HepG2 (cell line): ENCODE measurements around the gene TRIM28. TPM values are rescaled to one million over a fixed set of nuclear protein-coding genes. Genes with fewer than 3 reads are reported as not detected.
A peak's percentile ranks its signal among the peaks of the same experiment; 100 is the strongest.

ENCODE experiments used
- AKAP8 ChIP-seq: sonication (generic); formaldehyde crosslinking; IDR thresholded peaks from 2 replicates; pipeline ENCODE4 v1.5.1; 2020; ENCODE audit warnings: mild to moderate bottlenecking, missing genetic modification reagents
- ATF5 ChIP-seq: sonication (generic); formaldehyde crosslinking; IDR thresholded peaks from 2 replicates; pipeline ENCODE4 v1.4.0; 2020; ENCODE audit warnings: mild to moderate bottlenecking, low read depth, missing genetic modification reagents
- ATM ChIP-seq: fragments of 450-650 bp; IDR thresholded peaks from 2 replicates; pipeline ENCODE4 v1.7.1; 2017; ENCODE audit warnings: mild to moderate bottlenecking, borderline replicate concordance
- CENPX ChIP-seq: sonication (generic); formaldehyde crosslinking; IDR thresholded peaks from 2 replicates; pipeline ENCODE4 v1.9.0; 2021; ENCODE audit warnings: mild to moderate bottlenecking, missing genetic modification reagents, moderate library complexity
- CREB3 ChIP-seq: sonication (generic); formaldehyde crosslinking; IDR thresholded peaks from 2 replicates; pipeline ENCODE4 v1.5.0; 2020; ENCODE audit warnings: missing genetic modification reagents
- EEA1 ChIP-seq: sonication (generic); formaldehyde crosslinking; IDR thresholded peaks from 2 replicates; pipeline ENCODE4 v1.5.1; 2020; ENCODE audit warnings: mild to moderate bottlenecking, missing genetic modification reagents, borderline replicate concordance
- HBP1 ChIP-seq: IDR thresholded peaks from 2 replicates; pipeline ENCODE4 v1.6.1; 2016; ENCODE audit warnings: low read depth, control low read depth
- HDAC6 ChIP-seq: fragments of 200-600 bp; sonication (generic); IDR thresholded peaks from 2 replicates; pipeline ENCODE4 v1.7.0; 2017; ENCODE audit warnings: mild to moderate bottlenecking, antibody characterized with exemption, low read length, low read depth
- MBNL3 ChIP-seq: fragments of 250-450 bp; sonication (Bioruptor Pico); conservative IDR thresholded peaks from 2 replicates; pipeline ENCODE4 v1.8.0; 2022; ENCODE audit warnings: mild to moderate bottlenecking, inconsistent platforms
- MTERF4 ChIP-seq: sonication (generic); formaldehyde crosslinking; IDR thresholded peaks from 2 replicates; pipeline ENCODE4 v1.8.0; 2023; ENCODE audit warnings: mild to moderate bottlenecking, missing genetic modification reagents
- MTF1 ChIP-seq: sonication (generic); formaldehyde crosslinking; IDR thresholded peaks from 2 replicates; pipeline ENCODE4 v1.5.0; 2020; ENCODE audit warnings: missing genetic modification reagents
- NFIC ChIP-seq: IDR thresholded peaks from 2 replicates; pipeline ENCODE4 v1.6.1; 2012; ENCODE audit warnings: mild to moderate bottlenecking, low read length, inconsistent platforms
- POLR2A ChIP-seq, 2 experiments: IDR thresholded peaks; 2 replicates each; pipeline ENCODE4 v1.6.1; 2011; ENCODE audit warnings: low read depth in 2 of 2, low read length in 2 of 2, mild to moderate bottlenecking in 1 of 2, moderate library complexity in 1 of 2; ENCODE audit not compliant: insufficient read depth in 1 of 2
- SNAPC2 ChIP-seq: sonication (generic); formaldehyde crosslinking; IDR thresholded peaks from 2 replicates; pipeline ENCODE4 v1.8.1; 2022; ENCODE audit warnings: mild to moderate bottlenecking, missing genetic modification reagents
- SP1 ChIP-seq, 2 experiments: fragments of 450-650 bp in 1 of 2; sonication (generic) in 1 of 2; formaldehyde crosslinking in 1 of 2; IDR thresholded peaks; 2 replicates each; pipeline versions ENCODE4 v1.4.0 to v1.6.1; 2016 to 2020; ENCODE audit warnings: missing genetic modification reagents in 1 of 2
- ZBTB10 ChIP-seq: sonication (generic); formaldehyde crosslinking; IDR thresholded peaks from 2 replicates; pipeline ENCODE4 v1.4.0; 2020; ENCODE audit warnings: missing genetic modification reagents, borderline replicate concordance
- ZHX1 ChIP-seq: sonication (generic); formaldehyde crosslinking; IDR thresholded peaks from 2 replicates; pipeline ENCODE4 v1.8.1; 2022; ENCODE audit warnings: low read depth, mild to moderate bottlenecking, missing genetic modification reagents
- ZIK1 ChIP-seq: sonication (generic); formaldehyde crosslinking; IDR thresholded peaks from 2 replicates; pipeline ENCODE4 v1.5.0; 2020; ENCODE audit warnings: mild to moderate bottlenecking, low read depth, missing genetic modification reagents, borderline replicate concordance
- ZNF432 ChIP-seq: sonication (generic); formaldehyde crosslinking; IDR thresholded peaks from 2 replicates; pipeline ENCODE4 v1.5.0; 2020; ENCODE audit warnings: missing genetic modification reagents, mild to moderate bottlenecking, borderline replicate concordance
- ZNF660 ChIP-seq: sonication (generic); formaldehyde crosslinking; IDR thresholded peaks from 2 replicates; pipeline ENCODE4 v1.5.1; 2020; ENCODE audit warnings: mild to moderate bottlenecking, low read depth, missing genetic modification reagents, borderline replicate concordance
- polyA plus RNA-seq, 8 experiments: library from polyadenylated mRNA; depleted of rRNA in 3 of 8; stranded (reverse) in 7 of 8; unstranded in 1 of 8; fragments of >200 nt; fragmentation: Illumina TruSeq in 4 of 8; extraction: Trizol in 4 of 8; gene quantifications; 2 replicates each; pipeline versions ENCODE4 v1.2.1 to v1.2.3, GENCODE V29; 2011 to 2016; ENCODE audit warnings: low read depth in 4 of 8, missing spikeins in 1 of 8, mixed read lengths in 1 of 8; ENCODE audit not compliant: insufficient read depth in 1 of 8
- total RNA-seq, 5 experiments: library from RNA; depleted of rRNA; stranded (reverse); fragments of >200 nt; fragmentation: Illumina TruSeq; extraction: Trizol; gene quantifications; 2 replicates each; pipeline ENCODE4 v1.2.3, GENCODE V29; 2016; ENCODE audit warnings: low read depth in 1 of 5

TRIM28 gene
- total and polyA plus RNA-seq, 2 of the 13 experiments (the other 11 are each of a cell fraction or from before 2014, with no cell fraction given) = 361 to 439 TPM

GRCh38 chr19:58558623-58559274, 14.9 kb downstream of the TRIM28 start (continued):
- 0 out of 2 replicates have a peak, but pooled peaks have one; percentile 19 for TF ChIP-seq ZBTB10 (CRISPR knock-in tag)
- TF ChIP-seq NFIC = no peak
- TF ChIP-seq ZNF432 (CRISPR knock-in tag) = no peak
- TF ChIP-seq HDAC6 = no peak
- TF ChIP-seq CENPX (CRISPR knock-in tag) = no peak
- TF ChIP-seq MTF1 (CRISPR knock-in tag) = no peak
- TF ChIP-seq ATF5 (CRISPR knock-in tag) = no peak
- no peak for TF ChIP-seq ZHX1 (CRISPR knock-in tag)
- no peak for TF ChIP-seq MTERF4 (CRISPR knock-in tag)
- peak; percentile 58 for TF ChIP-seq ZIK1 (CRISPR knock-in tag)
- no peak for TF ChIP-seq HBP1
- no peak for TF ChIP-seq CREB3 (CRISPR knock-in tag)
- no peak for TF ChIP-seq AKAP8 (CRISPR knock-in tag)
- TF ChIP-seq EEA1 = no peak
- no peak for TF ChIP-seq MBNL3
- no peak for TF ChIP-seq SNAPC2 (CRISPR knock-in tag)
- no peak for TF ChIP-seq ZNF660 (CRISPR knock-in tag)
- TF ChIP-seq ATM = no peak
- no peak for TF ChIP-seq SP1 (IDR thresholded peaks at IDR 0.05)
- TF ChIP-seq SP1 (CRISPR knock-in tag; IDR thresholded peaks at IDR 0.05) = peak; percentile 41; the same call in 1 of the 2 replicates
- peak in 1 of 2 experiments; percentile 75; a peak in 1 of 4 replicates for TF ChIP-seq POLR2A (IDR thresholded peaks at IDR 0.05; ENCODE audit: insufficient read depth in 1 of 2, low read depth in 2 of 2, low read length in 2 of 2)
